Keratinocyte (primary cell): ENCODE data around the gene DNAAF9. TPM values are rescaled to one million over a fixed set of nuclear protein-coding genes. Genes with fewer than 3 reads are reported as not detected.

ENCODE experiments used
- DNase-seq: peaks from one replicate; pipeline ENCODE4 v3.0.0-alpha.2; 2011; ENCODE audit warnings: low read depth, missing footprints, low spot score
- FAIRE-seq: peaks from 2 replicates; lab custom pipeline; 2011; peaks lifted over from hg19 to GRCh38; lab: Jason Lieb, UNC
- H2AFZ ChIP-seq: 2 replicates; pipeline ENCODE4 v1.6.0; 2012; ENCODE audit warnings: low read length, control low read depth, inconsistent platforms; ENCODE audit not compliant: control insufficient read depth
- H3K27ac ChIP-seq: 2 replicates; pipeline ENCODE4 v1.5.1; 2011; ENCODE audit warnings: low read length; ENCODE audit not compliant: control insufficient read depth, insufficient read depth
- H3K27me3 ChIP-seq: 3 replicates; pipeline ENCODE4 v1.6.0; 2011; ENCODE audit warnings: low read length; ENCODE audit not compliant: control insufficient read depth, insufficient read depth; ENCODE audit errors: extremely low read depth
- H3K36me3 ChIP-seq, 2 experiments: 2 replicates in 1 of 2; 3 replicates in 1 of 2; pipeline ENCODE4 v1.5.1; 2011; ENCODE audit warnings: low read length in 2 of 2, mild to moderate bottlenecking in 1 of 2; ENCODE audit not compliant: control insufficient read depth in 2 of 2, insufficient read depth in 2 of 2; ENCODE audit errors: extremely low read depth in 1 of 2
- H3K4me1 ChIP-seq: 3 replicates; pipeline ENCODE4 v1.5.1; 2011; ENCODE audit warnings: low read length; ENCODE audit not compliant: control insufficient read depth, insufficient read depth; ENCODE audit errors: extremely low read depth
- H3K4me2 ChIP-seq: 3 replicates; pipeline ENCODE4 v1.6.0; 2011; ENCODE audit warnings: low read depth, low read length; ENCODE audit not compliant: control insufficient read depth, insufficient read depth; ENCODE audit errors: extremely low read depth
- H3K4me3 ChIP-seq, 3 experiments: fragments of 200-600 bp in 1 of 3; sonication (generic) in 1 of 3; 2 replicates in 2 of 3; 3 replicates in 1 of 3; pipeline ENCODE4 v1.5.1; 2011 to 2016; ENCODE audit warnings: low read length in 3 of 3, mild to moderate bottlenecking in 3 of 3, control low read depth in 2 of 3, inconsistent platforms in 1 of 3, low read depth in 1 of 3, mixed read lengths in 1 of 3, mixed run types in 1 of 3, moderate library complexity in 1 of 3; ENCODE audit not compliant: control insufficient read depth in 2 of 3, insufficient read depth in 2 of 3; ENCODE audit errors: extremely low read depth in 1 of 3
- H3K79me2 ChIP-seq: 2 replicates; pipeline ENCODE4 v1.6.0; 2012; ENCODE audit warnings: low read length; ENCODE audit not compliant: control insufficient read depth, insufficient read depth
- H3K9ac ChIP-seq: 3 replicates; pipeline ENCODE4 v1.6.0; 2011; ENCODE audit warnings: low read length; ENCODE audit not compliant: control insufficient read depth, insufficient read depth; ENCODE audit errors: extremely low read depth
- H3K9me1 ChIP-seq: 3 replicates; pipeline ENCODE4 v1.6.0; 2011; ENCODE audit warnings: low read length; ENCODE audit not compliant: control insufficient read depth, insufficient read depth; ENCODE audit errors: extremely low read depth
- H3K9me3 ChIP-seq: 2 replicates; pipeline ENCODE4 v1.5.1; 2012; ENCODE audit warnings: low read depth, low read length; ENCODE audit not compliant: control insufficient read depth
- H4K20me1 ChIP-seq: 3 replicates; pipeline ENCODE4 v1.6.0; 2011; ENCODE audit warnings: low read length; ENCODE audit not compliant: control insufficient read depth, insufficient read depth; ENCODE audit errors: extremely low read depth
- CTCF ChIP-seq, 3 experiments: IDR thresholded peaks in 1 of 3; conservative IDR thresholded peaks in 1 of 3; optimal IDR thresholded peaks in 1 of 3; 2 replicates in 2 of 3; 3 replicates in 1 of 3; pipeline versions ENCODE3 to v1.5.1; 2011; ENCODE audit warnings: low read length in 3 of 3, mild to moderate bottlenecking in 3 of 3, moderate library complexity in 2 of 3, control low read depth in 1 of 3, inconsistent platforms in 1 of 3; ENCODE audit not compliant: insufficient read depth in 2 of 3; ENCODE audit errors: extremely low read depth in 1 of 3
- EZH2 ChIP-seq: IDR thresholded peaks from one replicate; pipeline ENCODE4 v1.6.1; 2012; ENCODE audit warnings: inconsistent platforms, mild to moderate bottlenecking, low read length, moderate library complexity
- dilution Hi-C: fragments of 300-500 bp; cut with MboI; formaldehyde crosslinking; loops from one replicate; pipeline ENCODE4 v1.7.0; 2020; ENCODE audit warnings: low sequenced_read_pairs; ENCODE audit not compliant: extremely low pct_ligation_motif_present
- polyA plus RNA-seq, 5 experiments: library from polyadenylated mRNA; depleted of rRNA in 3 of 5; stranded (reverse) in 3 of 5; stranded (forward) in 1 of 5; unstranded in 1 of 5; fragments of >200 nt; gene quantifications; 1 replicate in 1 of 5; 2 replicates in 3 of 5; 3 replicates in 1 of 5; pipeline versions ENCODE4 v1.2.1 to v1.2.3, GENCODE V29; 2011 to 2012; ENCODE audit warnings: missing spikeins in 2 of 5, low read depth in 1 of 5, low replicate concordance in 1 of 5
- small RNA-seq, 3 experiments: library from RNA; depleted of rRNA; stranded (forward); fragments of <200 nt; gene quantifications; one replicate each; pipeline ENCODE3, GENCODE V24; 2012; ENCODE audit warnings: low read depth in 3 of 3, low replicate concordance in 1 of 3; ENCODE audit not compliant: insufficient read length in 3 of 3

DNAAF9 gene
- polyA plus RNA-seq, 1 donor (not counting 4 experiments of a cell fraction or from before 2014, with no cell fraction given) = 9.2 TPM

GRCh38 chr20:3360752-3361151, 46.7 kb downstream of the DNAAF9 start:
- no peaks in the 10 kb centered on the region for H3K9me1 ChIP-seq
- no peak for TF ChIP-seq EZH2
- FAIRE-seq (no peak), DNase-seq (no peak)
- no peak overlapping the region for H3K27ac ChIP-seq
- H3K27me3 ChIP-seq = no peaks in the 10 kb centered on the region
- no peak overlapping the region for H3K4me3 ChIP-seq
- no peaks in the 10 kb centered on the region for H4K20me1 ChIP-seq
- H3K9ac ChIP-seq = no peak overlapping the region
- H3K79me2 ChIP-seq = no peaks in the 10 kb centered on the region
- H2AFZ ChIP-seq = no peak overlapping the region
- dilution Hi-C loops = no loop called here
- no peaks in the 10 kb centered on the region for H3K9me3 ChIP-seq
- H3K4me2 ChIP-seq = no peak overlapping the region
- H3K36me3 ChIP-seq = peaks cover 0 to 6% of the 10 kb centered on the region in 2 experiments
- no peaks in the 10 kb centered on the region for H3K4me1 ChIP-seq

GRCh38 chr20:3358676-3359340, 48.7 kb downstream of the DNAAF9 start:
- Histone ChIP-seq H3K9me3 (no peaks in the 10 kb centered on the region), H3K27ac (no peak overlapping the region), H3K4me1 (no peaks in the 10 kb centered on the region), H3K27me3 (no peaks in the 10 kb centered on the region), H3K9ac (no peak overlapping the region), H3K79me2 (no peaks in the 10 kb centered on the region), H3K4me3 (no peak overlapping the region), H3K36me3 (peaks cover 4 to 14% of the 10 kb centered on the region in 2 experiments), H2AFZ (no peak overlapping the region), H4K20me1 (no peaks in the 10 kb centered on the region), H3K9me1 (no peaks in the 10 kb centered on the region), H3K4me2 (no peak overlapping the region)
- TF ChIP-seq EZH2 (no peak), CTCF (optimal IDR thresholded peaks at IDR 0.05 in 1 of 3, IDR thresholded peaks at IDR 0.05 in 1 of 3, conservative IDR thresholded peaks at IDR 0.05 in 1 of 3; ENCODE audit: extremely low read depth in 1 of 3, insufficient read depth in 2 of 3, low read length in 3 of 3) (no peak)
- DNase-seq (no peak), FAIRE-seq (no peak)
- dilution Hi-C loops = no loop called here

Small RNA genes lying within 50 kb of the gene (small RNA-seq; reads per million reads assigned to genes)
- 0 reads per million in 3 experiments for gene RF00012
- 0 reads per million in 3 experiments for gene RNU6-1019P

Other genes with a start within 250 kb of the DNAAF9 start
- 23.7 to 30.9 TPM (median 25.7 TPM) in 3 replicates for gene FASTKD5, start 247.8 kb downstream of the DNAAF9 start, polyA plus RNA-seq
- 1.8 to 2.8 TPM (median 1.8 TPM) in 3 replicates for gene UBOX5, start 247.8 kb downstream of the DNAAF9 start, polyA plus RNA-seq
- 2.5 to 6.2 TPM (median 2.9 TPM) in 3 replicates for gene LZTS3, start 234.1 kb downstream of the DNAAF9 start, polyA plus RNA-seq
- gene DDRGK1, start 203.0 kb downstream of the DNAAF9 start, polyA plus RNA-seq = 31.0 to 41.5 TPM (median 32.2 TPM) in 3 replicates
- gene ITPA, start 198.2 kb downstream of the DNAAF9 start, polyA plus RNA-seq = 40.5 to 45.4 TPM (median 44.9 TPM) in 3 replicates
- 3.9 to 5.0 TPM (median 4.7 TPM) in 3 replicates for gene SLC4A11, start 168.5 kb downstream of the DNAAF9 start, polyA plus RNA-seq
- 46.9 to 61.1 TPM (median 49.9 TPM) in 3 replicates for gene ATRN, start 63.3 kb upstream of the DNAAF9 start, polyA plus RNA-seq